HG03039 (cell line): Measurements from ENCODE around the gene IPO11.

ENCODE experiments used
- ATAC-seq: cut with Tn5 transposase; IDR thresholded peaks from one replicate; pipeline ENCODE4 v1.9.1; 2021; ENCODE audit warnings: mild to moderate bottlenecking, moderate library complexity; ENCODE audit not compliant: unreplicated experiment

Gene IPO11

GRCh38 chr5:62432621-62433064, 20.1 kb downstream of the IPO11 start:
- ATAC-seq, result no peak

DNA sequence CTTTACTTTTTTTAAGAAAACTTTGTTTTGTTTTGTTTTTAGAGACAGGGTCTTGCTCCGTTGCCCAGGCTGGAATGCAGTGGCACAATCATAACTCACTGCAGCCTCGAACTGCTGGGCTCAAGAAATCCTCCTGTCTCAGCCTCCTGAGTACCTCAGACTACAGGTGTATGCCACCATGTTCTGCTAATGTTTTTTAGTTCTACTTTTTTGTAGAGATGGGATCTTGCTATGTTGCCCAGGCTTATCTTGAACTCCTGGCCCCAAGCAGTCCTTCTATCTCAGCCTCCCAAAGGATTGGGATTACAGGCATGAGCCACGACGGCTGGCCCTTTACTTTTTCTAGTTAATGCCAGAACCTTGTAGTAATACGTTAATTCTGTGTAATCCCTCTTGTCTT, 36.0 kb downstream of the IPO11 start:
- no peak for ATAC-seq

- no peak for ATAC-seq
These were observed 37.7 kb downstream of the IPO11 start for GRCh38 chr5:62450259-62450658.

DNA sequence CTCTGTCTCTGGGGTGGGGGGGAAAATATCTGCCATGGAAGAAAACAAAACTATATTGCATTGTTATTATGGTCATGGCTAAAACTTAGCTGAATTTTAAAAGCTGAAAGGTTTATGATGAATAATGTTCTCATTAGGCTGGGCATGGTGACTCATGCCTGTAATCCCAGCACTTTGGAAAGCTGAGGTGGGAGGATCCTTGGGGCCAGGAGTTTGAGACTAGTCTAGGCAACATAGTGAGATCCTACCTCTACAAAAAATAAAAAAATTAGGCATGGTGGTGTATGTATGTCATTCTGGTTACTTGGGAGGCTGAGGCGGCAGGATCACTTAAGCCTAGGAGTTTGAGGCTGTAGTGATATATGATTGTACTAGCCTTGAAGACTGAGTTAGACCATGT, 44.5 kb downstream of the IPO11 start:
- no peak for ATAC-seq

- peak; percentile 66 for ATAC-seq
These were observed 48.0 kb downstream of the IPO11 start for GRCh38 chr5:62460578-62460983.

GRCh38 chr5:62461561-62461960, 49.0 kb downstream of the IPO11 start:
- no peak for ATAC-seq

DNA sequence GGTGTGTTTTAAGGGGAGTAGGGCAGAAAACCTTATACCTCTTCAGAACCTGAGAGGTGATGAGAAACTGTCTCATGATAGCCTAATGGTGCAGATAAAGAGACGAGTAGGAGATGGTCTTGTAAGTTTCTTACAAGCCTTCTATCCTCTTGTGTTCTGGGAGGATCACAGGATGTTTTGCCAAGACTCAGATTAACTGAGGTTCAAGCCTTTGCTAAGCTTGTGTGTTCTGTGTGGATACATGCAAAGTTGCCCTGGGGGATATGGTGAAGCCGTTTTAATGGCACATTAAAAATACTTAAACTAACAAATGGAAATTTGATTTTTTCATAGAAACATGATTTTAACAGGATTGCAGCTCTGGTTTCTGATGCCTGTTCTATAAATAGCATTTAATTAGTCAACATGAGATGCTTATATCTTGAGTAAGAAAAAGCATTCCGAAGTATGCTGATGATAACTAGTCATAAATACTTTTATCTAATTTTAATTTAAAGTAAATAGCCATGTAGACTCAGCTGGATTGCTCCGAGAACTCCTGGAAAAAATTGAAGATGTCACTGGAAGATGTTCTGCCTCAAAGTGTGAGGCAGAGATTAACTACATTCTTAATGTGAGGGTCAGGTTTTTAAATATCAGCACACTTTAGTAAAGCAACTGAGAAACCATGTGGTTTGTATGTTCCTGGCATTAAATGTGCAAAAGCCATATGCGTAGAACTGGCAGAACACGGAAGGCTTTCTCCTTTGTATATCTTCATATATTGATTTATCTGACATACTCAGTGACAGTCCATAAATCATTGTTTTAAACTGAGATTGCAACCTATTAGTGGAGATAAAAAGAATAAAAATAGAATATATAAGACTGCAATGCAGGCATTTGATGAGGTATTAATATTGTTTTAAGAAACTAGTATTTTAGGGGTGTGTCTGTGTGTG, 53.7 kb downstream of the IPO11 start:
- no peak for ATAC-seq

DNA sequence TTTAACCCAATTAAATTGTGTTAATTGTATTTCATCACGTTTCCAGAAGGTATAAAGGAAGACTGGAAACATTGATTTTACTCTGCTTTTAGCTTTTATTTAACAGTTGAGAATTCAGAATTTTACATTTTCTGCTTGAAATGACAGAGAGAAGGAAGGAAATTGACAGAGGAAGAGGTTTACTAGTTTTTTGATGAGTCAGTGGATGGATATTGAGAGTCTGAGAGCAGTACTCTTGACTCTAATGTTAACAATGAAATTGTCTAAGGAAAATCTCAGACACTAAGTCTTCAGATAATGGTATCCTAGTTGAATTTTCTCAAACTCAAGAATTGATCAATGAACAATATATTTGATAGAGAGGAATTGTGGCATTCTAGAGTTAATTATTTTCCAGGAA, 60.6 kb downstream of the IPO11 start:
- ATAC-seq, result no peak

DNA sequence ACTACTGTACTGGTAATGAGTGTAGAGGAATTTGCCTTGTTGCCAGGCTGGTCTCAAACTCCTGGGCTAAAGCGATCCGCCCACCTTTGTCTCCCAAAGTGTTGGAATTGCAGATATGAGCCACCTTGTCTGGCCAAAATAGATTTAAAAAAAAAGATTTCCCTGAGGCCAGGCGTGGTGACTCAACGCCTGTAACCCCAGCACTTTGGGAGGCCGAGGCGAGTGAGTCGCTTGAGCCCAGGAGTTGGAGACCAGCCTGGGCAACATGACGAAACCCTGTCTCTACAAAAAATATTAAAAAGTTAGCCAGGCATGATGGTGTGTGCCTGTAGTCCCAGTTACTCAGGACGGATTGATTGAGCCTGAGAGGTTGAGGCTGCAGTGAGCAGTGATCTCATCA, 62.5 kb downstream of the IPO11 start:
- ATAC-seq, result no peak

DNA sequence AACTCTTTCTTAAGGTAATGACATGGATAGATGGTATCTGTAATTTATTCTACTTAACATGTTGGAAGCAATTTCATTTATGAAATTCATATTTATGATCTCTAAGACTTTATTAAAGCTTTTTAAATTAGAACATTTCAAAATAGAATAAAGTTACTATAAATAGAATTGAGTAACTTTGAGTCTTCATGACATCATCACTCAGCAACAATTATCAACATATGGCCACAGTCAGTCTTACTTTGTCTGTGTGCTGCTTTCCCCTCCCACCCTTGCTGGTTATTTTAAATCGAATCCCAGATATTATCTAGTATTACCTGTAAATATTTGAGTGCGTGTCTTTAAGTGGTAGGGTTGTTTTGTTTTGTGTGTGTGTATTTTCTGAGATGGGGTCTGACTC, 65.2 kb downstream of the IPO11 start:
- no peak for ATAC-seq

GRCh38 chr5:62483556-62483955, 71.0 kb downstream of the IPO11 start:
- ATAC-seq, result no peak

DNA sequence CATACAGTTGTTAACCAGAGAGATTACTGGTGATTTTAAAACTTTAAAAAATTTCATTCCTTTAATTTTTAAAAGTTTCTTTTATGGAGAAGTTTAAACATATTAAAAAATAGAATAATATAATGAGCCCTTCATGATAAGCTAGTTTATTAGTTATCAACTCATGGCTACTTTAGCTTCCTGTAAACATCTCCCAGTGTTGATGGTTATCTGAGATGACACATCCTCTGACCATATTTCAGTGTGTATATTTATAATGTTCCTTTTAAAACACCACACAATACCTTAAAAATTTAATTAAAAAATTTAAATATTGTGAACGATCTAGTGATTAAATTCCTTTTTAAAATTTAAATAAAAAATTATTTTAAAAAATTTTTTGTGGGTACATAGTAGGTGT, 74.1 kb downstream of the IPO11 start:
- ATAC-seq, result no peak

- no peak for ATAC-seq
These were observed 76.0 kb downstream of the IPO11 start for GRCh38 chr5:62488531-62488930.

DNA sequence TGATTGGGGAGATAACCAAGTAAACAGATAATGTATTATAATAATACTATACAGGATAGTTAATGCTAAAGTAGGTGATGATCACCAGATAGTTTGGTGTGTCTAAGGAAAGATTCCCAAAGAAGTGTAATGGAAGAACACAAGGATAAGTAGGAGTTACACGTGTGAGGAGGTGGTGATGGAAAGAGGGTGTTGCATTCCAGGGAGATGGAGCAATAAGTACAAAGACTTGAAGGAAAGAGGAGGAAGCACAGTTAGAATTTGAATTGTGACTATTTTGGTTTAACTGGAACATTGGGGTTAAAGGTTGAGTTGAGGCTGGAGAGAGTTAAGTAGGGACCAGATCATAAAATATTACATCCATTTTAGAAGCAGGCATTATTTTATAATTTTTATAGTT, 76.9 kb downstream of the IPO11 start:
- no peak for ATAC-seq

DNA sequence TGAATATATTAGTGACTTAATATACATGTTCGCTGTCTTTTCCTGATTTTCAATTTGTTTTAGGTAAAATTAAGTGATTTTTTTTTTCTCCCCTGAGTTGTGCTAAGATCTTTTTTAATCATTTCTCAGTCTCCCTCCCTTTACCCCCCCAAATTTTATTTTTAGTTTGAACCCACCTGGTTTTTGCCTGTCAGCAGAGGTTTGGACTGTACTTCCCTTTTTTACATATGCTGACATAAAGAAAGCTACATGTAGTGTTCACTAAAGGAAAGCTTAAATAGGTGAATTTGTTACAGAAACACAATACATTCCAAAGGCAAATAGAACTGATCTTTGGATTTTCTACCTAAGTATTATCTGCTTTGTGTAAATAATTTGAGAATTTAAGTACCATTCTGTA, 82.2 kb downstream of the IPO11 start:
- ATAC-seq, result no peak

DNA sequence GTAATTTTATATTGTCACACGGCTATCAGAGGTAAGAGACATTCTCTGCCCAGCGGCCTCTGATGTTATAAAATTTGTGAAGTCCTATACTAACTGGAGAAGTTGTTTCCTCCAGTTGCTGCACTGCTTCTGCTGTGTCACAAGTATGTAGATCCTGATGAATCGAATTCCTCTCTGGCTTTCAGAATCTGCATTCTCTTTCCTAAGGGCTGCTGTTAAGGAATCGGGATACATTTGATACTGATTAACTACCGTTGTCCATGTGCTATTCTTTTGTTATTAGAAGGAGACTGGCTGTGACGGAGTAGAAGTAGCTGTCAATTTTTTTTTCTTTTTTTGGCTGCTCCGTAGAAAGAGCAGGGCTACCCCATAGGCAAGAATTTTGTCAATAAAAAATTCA, 84.3 kb downstream of the IPO11 start:
- no peak for ATAC-seq

GRCh38 chr5:62498961-62499360, 86.4 kb downstream of the IPO11 start:
- ATAC-seq, result no peak

GRCh38 chr5:62499756-62500155, 87.2 kb downstream of the IPO11 start:
- ATAC-seq, result no peak

- no peak for ATAC-seq
These were observed 90.0 kb downstream of the IPO11 start for GRCh38 chr5:62502456-62503101.

- ATAC-seq, result no peak
These were observed 91.6 kb downstream of the IPO11 start for GRCh38 chr5:62504129-62504528.

GRCh38 chr5:62506659-62507460, 94.3 kb downstream of the IPO11 start:
- no peak for ATAC-seq
